Daoy (cell line): Measurements from ENCODE around the gene ACTR5. TPM values are rescaled to one million over a fixed set of nuclear protein-coding genes. Genes with fewer than 3 reads are reported as not detected.
"Not testable (repeated sequence)": the region's sequence is repeated elsewhere in the genome, so short reads cannot be mapped to it uniquely, and the experiment has no call there.

Source experiments
- DNase-seq: peaks from one replicate; pipeline ENCODE4 v3.0.0-alpha.2; 2015; ENCODE audit warnings: low read depth
- total RNA-seq: library from RNA; depleted of rRNA; stranded (reverse); fragments of >200 nt; shearing (Covaris generic); gene quantifications from 2 replicates; pipeline ENCODE4 v1.2.3, GENCODE V29; 2014; rRNA removed

ACTR5 gene
- total RNA-seq, 1 experiment from 2014 or later: 14.9 TPM

DNA sequence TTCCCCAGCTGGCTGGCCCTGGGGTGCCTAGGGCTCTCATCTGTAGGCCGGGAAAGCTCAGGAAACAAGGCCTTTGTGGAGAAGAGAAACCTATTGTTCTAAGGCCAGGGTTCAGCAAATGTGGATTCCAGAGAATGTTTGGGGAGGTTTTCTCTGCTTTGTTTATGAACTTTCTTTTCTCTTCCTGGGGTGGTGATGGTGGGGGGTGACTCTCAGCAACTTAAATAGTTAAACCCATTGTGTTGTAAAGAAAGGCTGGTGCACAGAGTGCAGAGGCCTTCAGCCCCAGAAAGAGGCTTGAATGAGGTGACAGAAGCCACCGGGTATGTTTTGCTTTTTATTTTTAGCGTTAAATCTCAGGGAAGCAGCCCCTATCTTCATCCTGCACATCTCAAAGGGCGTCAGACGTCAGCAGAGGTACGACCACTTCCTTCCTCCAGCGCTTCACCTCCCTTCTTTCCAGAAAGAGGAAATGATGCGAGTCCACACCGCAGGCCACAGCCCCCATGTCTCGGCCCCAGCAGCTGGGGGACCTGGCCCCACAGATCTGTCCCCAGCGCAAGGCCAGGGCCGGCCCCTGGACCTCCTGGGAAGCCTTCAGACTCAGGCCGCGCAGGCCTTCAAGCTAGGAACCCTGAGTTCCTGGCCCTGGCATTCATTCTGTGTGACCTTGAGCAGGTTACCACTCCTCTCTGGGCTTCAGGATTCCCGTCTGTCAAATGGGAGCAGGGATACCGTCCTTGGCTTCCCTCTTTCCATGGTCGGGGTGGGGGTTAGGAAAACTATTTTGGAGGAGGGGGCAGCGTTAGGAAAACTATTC is 56.6 kb downstream of the ACTR5 start:
- no peak for DNase-seq

DNA sequence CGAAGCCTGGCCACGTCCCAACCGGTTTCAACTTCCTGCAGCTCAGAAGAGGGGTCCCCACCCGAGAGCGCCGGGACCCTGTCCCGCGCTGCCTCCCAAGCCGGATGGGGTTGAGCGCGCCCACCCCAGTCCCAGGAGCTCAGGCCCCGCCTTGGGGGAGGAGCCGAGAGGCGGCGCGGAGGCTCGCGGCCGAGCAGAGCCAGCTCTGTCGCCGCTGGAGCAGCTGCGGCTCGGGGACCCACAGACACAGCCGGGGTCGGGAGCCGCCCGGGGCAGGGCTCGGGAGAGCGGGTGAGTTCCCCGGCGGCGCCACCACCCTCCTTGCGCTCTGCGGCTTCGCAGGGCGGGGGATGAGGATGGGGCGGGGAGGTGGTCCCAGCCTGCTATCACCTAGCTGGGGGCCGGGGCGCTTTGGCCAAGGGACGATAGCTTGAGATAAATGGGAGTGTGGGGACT is 57.3 kb downstream of the ACTR5 start, which contains the start of gene PPP1R16B:
TSS of gene PPP1R16B (plus strand) at position 196 of the 456 bp plus-strand sequence. CDS start 30,229 bp downstream, outside the sequence.
- DNase-seq: peak; percentile 53

DNA sequence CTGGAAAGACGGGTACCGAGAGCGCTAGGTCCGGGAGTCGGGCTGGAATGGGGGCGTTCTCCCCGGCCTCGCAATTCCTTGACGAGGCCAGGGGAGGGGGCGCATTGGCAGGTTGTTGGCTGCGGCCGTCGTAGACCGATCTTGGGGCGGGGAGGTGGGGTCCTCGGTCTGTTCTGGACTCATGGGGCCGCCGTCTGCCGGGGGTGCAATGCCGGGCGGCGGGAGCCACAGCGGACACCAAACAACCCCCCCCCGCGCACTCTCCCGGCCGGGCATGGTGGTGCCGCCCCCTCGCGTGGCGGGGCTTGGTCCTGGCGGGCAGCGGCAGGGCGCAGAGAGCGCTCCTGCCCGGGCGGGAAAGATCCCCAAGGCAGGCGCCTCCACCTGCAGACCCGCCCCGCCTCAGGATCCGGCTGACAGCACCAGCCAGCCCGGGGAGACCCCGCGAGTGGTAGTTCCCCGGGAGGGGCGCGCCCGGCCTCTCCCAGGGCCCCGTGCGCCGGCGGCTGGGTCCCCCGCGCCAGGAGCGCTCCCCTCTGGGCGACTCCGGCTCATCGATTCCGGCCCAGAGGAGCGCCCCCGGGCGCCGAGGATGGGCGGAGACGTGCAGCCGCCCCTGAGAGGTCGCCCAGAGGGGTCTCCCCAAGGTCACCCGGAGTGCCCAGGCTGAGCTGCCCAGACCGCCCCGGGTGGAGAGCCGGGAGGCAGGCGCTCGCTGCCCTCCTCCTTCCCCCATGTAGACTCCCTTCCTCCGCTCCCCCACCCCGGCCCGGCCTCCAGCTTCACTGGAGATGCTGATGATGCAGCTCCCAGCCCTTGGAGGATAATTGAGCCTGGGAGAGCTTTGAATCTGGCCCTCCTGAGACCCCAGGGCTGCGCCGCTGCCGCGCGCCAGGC is 57.9 kb downstream of the ACTR5 start:
- DNase-seq: no peak

DNA sequence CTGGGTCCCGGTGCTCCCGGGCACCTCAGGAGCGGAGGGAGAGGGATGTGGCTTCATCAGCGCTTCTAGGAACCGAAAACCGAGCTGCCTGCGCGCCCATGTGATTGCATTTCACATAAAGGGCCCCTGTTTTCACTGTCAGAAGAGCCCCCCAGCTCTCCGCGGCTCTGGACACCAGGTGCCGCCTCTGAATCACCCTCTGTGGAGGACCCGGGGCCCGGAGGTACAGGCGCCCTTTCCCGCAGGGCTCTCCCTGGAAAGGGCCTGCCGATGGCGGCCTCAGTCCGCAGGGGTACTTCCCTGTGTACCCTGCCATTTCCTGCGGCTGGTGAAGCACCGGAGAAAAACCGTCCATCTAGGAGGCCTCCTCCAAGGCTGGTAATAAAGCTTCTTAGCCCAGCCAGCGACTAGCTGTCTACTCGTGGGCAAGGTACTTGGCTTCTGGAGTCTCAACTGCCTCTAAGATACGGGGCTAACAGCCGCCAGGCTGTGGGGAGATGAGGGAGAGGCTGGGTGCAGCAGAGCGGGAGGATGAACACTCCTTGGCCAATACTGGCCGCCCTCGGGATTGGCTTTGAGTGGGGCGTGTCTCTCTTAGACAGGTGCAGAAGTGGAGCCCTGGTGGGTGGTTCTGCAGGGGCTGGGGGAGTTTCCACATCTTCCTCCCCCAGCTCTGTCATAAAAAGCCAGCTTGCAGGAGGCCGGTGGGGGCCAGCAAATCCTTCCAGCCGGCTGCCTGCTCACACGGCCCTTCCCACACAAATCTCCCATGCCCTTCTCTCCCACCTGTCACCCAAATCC is 58.8 kb downstream of the ACTR5 start:
- DNase-seq: no peak

DNA sequence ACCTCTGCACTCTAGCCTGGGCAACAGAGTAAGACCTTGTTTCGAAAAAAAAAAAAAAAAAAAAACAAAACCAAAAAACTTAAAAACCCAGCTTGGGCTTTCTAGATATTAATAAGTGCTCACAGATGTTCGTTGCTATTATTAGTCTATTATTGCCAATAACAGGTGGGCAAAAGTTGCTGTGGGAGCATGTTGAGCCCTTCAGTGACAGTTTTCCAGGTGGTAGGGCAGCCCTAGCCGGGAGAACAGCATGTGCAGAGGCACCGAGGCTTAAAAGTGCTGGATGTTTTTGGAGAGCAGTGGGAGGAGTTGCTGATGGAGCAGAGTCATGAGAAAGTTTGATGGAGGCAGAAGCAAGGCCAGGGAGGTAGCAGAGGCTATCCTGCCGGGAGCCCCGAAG is 61.7 kb downstream of the ACTR5 start:
- DNase-seq: no peak

DNA sequence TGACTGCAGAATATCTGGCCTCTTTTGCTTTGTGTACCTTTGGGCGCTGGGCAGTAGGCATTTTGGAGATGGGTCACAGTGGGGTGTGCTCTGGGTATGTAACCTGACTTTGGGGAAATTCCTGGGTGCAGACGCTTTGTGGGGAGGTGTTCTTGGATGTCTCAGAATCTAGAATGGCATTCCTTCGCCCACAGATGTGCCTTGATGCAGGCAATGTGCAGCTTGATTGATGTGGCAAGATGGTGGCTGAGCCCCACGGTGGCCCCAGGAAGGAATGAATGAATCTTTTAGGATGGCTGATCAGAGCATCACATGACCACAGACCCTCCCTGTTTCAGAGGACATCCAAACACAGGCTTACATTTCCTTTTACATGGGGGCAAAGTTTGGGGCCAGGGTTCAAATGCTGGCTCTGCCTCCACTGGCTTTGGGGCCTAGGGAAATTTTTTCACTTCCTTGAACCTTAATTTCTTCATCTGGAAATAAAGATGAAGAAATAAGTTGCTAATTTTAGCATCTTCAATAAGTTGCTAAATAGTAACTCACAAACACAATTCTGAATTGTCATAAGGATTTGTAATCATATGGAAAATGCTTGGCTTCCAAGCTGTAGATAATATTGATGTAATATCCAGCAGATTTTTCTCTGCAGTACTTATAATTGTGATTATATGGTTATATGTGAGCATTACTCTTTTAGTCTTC is 62.8 kb downstream of the ACTR5 start:
- DNase-seq: no peak

DNA sequence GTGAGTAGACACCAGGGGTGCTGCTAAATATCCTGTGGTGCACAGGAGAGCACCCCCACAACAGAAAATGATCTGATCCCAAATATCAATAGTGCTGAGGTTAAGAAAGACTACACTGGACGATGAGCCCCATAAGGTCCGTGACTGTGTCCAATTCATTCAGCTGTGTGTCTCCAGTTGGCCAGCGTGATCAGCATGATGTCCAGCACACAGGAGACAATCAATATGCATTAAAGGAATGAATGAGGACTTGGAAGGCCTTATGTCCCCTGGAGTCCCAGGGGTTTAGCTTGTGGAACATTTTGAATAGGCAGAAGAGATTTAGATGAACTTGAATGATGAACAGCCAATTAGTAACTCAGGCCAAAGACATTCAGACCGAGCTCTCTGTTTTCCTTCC is 63.5 kb downstream of the ACTR5 start:
- DNase-seq: no peak

DNA sequence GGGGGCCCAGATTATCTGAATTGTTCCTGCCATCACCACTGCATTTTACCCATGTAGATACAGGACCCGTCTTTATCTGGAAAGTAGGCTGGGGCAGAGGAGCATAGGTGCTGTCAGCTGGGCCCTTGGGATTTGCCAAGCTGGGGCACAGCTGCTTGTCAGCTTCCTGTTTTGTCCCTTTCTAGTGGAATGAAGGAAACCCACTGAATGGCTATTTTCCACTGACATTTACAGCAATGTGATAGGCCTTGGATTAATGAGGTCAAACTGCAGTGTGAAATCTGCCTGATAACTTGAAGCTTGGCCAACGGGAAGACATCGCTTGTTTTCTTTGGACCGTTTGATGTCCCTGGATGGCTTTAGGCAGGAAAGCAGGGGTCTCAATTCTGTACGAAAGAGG is 63.9 kb downstream of the ACTR5 start:
- DNase-seq: no peak

DNA sequence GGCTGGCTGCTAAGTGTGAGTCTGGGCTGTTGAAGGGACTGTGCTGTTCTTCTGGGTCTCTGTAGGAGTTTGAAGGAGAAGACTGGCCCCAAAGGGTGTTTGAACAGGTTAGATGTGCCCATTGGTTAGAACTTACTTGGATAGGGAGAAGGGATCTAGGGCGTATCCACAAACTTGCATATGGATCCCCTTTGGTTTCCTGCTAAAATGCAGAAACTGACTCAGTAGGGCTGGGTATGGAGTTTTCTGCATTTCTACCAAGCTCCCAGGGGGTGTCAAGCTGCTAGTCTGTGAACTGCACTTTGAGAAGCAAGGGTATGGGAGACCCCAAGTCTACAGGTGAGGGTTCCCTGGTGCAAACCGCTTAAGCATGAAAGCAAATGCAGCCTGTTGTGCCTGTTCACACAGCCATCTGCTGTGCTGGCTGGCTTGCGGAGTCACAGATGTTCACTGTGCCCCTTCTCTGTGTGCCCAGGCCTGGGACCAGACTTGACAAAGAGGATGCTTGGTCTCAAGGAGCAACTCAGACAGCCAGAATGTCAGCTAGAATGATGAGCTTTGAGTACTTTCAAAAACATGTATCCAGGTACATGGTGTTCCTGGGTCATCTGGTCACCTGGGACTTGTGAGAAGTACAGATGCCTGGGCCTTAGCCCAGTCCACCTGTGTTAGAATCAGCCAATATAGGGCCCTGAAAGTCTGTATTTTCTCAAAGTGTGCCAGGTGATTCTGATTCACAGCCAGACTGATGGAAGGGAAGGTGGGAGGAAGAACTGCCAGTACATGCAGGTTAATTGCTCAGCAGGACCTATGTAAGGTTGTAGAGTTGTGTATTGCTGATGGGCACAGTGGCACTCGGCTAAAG is 64.7 kb downstream of the ACTR5 start:
- DNase-seq: no peak

DNA sequence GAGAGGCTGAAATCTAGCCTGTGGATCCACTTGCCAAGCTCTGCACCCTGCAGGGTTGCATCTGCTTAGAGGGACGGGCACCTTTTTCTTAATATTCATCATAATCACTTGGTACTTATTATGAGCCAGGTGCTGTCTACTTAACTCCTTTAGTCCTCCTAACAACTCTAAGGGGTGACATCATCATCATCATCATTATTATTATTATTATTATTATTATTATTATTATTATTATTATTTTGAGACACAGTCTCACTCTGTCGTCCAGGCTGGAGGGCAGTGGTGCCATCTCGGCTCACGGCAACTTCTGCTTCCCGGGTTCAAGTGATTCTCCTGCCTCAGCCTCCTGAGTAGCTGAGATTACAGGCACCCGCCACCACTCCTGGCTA is 65.3 kb downstream of the ACTR5 start:
- not testable (repeated sequence) for DNase-seq

DNA sequence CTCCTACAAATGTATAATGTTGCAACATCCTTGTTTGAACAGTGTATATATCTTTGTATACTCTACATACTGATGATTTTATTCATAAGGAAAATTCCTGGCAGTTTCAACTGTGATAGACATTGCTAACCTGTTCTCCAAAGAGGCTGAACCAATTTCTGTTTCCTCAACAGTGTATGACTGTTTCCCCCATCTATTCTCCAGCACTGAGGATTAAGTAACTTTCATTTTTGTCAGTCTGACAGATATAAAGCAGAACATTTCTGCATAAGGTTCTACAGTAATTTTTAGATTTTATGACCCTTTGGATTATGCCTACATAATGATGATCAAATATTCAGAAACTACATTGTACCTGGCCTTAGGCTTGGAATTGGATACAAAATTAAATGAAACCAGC is 67.2 kb downstream of the ACTR5 start:
- DNase-seq: no peak

DNA sequence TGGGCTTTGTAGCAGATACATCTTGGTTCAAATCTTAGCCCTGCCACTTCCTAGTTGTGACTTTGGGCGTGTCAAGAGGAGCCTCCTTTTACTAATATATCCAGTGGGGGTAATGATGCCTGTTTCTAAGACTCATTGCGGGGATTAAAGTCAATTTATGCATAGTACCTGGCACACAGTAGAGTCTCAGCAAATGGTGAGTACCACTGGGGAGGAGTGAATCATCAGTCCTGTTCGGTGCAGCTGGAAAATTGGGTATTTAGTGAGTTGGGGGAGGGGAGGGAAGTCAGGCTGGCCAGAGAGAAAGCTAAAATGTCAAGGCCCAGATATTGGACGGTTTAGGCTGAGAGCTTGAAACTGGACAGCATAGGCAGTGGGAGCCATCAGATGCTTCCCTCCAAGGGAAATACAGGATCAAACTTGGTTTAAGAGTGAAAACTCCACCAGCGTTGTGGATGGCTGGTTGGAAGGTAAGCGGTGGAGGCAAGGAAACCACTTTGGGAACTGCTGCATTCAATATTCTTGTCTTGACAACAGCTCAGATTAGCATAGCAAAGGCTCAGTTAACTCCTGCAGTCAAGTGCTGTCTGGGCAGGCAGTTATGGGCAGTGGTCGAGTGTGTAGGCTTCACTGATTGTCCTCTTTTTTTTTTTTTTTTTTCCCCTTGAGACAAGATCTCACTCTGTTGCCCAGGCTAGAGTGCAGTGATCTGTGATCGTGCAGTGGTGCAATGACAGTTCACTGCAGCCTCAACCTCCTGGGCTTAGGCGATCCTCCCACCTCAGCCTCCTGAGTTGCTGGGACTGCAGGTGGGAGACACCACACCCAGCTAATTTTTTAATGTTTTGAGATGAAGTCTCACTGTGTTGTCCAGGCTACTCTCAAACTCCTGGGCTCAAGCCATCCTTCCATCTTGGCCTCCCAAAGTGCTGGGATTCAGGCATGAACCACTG is 70.1 kb downstream of the ACTR5 start:
- DNase-seq: no peak

Other genes with a start within 250 kb of the ACTR5 start
- not detected in 2 replicates for gene ADIG, start 167.3 kb upstream of the ACTR5 start, total RNA-seq
- gene ARHGAP40, start 146.7 kb upstream of the ACTR5 start, total RNA-seq: not detected in 2 replicates
- not detected in 2 replicates for gene SLC32A1, start 24.0 kb upstream of the ACTR5 start, total RNA-seq
- under 0.01 TPM in 1 of 2 replicates, not detected in the other for gene PPP1R16B, start 57.2 kb downstream of the ACTR5 start, total RNA-seq
- gene FAM83D, start 178.0 kb downstream of the ACTR5 start, total RNA-seq: 73.0 and 84.1 TPM in 2 replicates
- 7.1 and 8.9 TPM in 2 replicates for gene DHX35, start 213.9 kb downstream of the ACTR5 start, total RNA-seq